ENCODE results near the gene PI3.

DNA sequence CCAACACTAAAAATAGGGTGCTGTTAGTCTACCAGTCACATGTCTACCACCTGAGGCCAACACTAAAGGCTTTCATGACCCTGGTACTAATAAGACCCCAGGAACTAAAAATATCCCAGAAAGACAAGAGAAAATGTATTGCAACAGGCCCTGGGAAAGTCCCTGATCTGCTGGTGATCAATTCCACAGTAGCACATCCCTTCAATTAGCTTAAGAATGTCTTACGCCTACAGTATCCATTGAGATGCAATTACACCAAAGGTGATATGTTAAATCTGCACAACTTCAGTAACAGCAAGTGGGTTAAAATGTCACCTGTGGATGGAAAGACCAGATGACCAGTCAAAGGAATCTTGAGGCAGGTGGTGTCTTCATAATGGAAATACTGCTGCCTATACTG is 35.2 kb downstream of the PI3 start:
- TF ChIP-seq, protein P1, sequence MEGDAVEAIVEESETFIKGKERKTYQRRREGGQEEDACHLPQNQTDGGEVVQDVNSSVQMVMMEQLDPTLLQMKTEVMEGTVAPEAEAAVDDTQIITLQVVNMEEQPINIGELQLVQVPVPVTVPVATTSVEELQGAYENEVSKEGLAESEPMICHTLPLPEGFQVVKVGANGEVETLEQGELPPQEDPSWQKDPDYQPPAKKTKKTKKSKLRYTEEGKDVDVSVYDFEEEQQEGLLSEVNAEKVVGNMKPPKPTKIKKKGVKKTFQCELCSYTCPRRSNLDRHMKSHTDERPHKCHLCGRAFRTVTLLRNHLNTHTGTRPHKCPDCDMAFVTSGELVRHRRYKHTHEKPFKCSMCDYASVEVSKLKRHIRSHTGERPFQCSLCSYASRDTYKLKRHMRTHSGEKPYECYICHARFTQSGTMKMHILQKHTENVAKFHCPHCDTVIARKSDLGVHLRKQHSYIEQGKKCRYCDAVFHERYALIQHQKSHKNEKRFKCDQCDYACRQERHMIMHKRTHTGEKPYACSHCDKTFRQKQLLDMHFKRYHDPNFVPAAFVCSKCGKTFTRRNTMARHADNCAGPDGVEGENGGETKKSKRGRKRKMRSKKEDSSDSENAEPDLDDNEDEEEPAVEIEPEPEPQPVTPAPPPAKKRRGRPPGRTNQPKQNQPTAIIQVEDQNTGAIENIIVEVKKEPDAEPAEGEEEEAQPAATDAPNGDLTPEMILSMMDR (conservative IDR thresholded peaks at IDR 0.05) = no peak
- TF ChIP-seq ZFX (IDR thresholded peaks at IDR 0.05) = no peak

All from C4-2B (cell line).